Heart left ventricle (tissue), 13 donors: ENCODE data around the gene DACT2.

ENCODE experiments used
- POLR2A ChIP-seq, 2 donors: fragments of 450-650 bp; IDR thresholded peaks; one replicate each; pipeline ENCODE4 v1.6.1; 2017; ENCODE audit warnings: antibody characterized with exemption in 2 of 2, mild to moderate bottlenecking in 2 of 2, moderate library complexity in 2 of 2
- TF ChIP-seq, protein P1 (sequence below), 12 donors: fragments of 200-600 bp; sonication (generic) in 4 of 12; IDR thresholded peaks; one replicate each; pipeline versions ENCODE4 v1.5.0 to v1.8.0; 2018 to 2022; ENCODE audit warnings: antibody characterized with exemption in 12 of 12, mild to moderate bottlenecking in 5 of 12
- donor health status: ischemic (EF 13 %, LVEDD 7.1; RV severe dilation, severe dysfunction).
- donor health status: DM: no; HTN: yes; CAD: no.
- donor health status: DM: no; HTN: no; CAD: no.
- donor health status: ischemic (EF 25% LVEDD 6.9; RV normal size, moderate dysfunction).
- donor health status: ischemic (EF 25% LVEDD 5.7; RV mildly dilated, moderate dysfunction).
- donor health status: ischemic (EF 35%, LVEDD 5.7; RV mildly dilated, moderate dysfunction).
- donor health status: nonischemic (EF 11% LVEDD 7.7; RV severe dilation, severe dysfunction).
- donor health status: DM: yes; HTN: yes; CAD: no.
- donor health status: PGD.
- donor health status: ischemic (EF 29% LVEDD 5.4; RV normal size, mild dysfunction).
- donor health status: nonischemic (EF 23%, LVEDD 6.1; RV moderate dilation, normal function).

DNA sequence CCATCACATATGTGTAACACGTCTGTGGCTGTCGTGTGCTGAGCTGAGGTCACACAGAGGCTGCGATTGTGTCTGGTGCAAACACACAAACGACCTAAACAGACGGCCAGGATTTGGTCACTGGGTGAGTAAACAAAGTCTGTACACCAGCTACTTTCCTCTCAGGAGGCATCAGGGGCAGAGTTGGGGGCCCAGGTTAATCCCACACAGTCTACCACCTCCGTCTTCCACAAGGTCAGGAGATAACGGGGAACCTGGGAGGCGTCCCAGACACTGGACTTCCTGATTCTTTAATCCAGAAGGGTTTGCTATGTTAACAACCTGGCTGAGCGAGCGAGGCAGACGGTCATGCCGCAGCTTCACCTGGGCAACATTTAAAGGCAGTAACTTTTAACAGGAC is 1.5 kb downstream of the DACT2 start:
- TF ChIP-seq, protein P1, sequence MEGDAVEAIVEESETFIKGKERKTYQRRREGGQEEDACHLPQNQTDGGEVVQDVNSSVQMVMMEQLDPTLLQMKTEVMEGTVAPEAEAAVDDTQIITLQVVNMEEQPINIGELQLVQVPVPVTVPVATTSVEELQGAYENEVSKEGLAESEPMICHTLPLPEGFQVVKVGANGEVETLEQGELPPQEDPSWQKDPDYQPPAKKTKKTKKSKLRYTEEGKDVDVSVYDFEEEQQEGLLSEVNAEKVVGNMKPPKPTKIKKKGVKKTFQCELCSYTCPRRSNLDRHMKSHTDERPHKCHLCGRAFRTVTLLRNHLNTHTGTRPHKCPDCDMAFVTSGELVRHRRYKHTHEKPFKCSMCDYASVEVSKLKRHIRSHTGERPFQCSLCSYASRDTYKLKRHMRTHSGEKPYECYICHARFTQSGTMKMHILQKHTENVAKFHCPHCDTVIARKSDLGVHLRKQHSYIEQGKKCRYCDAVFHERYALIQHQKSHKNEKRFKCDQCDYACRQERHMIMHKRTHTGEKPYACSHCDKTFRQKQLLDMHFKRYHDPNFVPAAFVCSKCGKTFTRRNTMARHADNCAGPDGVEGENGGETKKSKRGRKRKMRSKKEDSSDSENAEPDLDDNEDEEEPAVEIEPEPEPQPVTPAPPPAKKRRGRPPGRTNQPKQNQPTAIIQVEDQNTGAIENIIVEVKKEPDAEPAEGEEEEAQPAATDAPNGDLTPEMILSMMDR (IDR thresholded peaks at IDR 0.05): no peak
- TF ChIP-seq POLR2A (IDR thresholded peaks at IDR 0.05): no peak
